Neuronal stem cell (in vitro differentiated cells): ENCODE measurements around the gene SMAP1.

Source experiments
- DNase-seq: peaks from one replicate; pipeline ENCODE4 v3.0.0-alpha.2; 2013; ENCODE audit warnings: low spot score
- H2AFZ ChIP-seq: one replicate; pipeline ENCODE4 v1.6.1; 2013; ENCODE audit warnings: mild to moderate bottlenecking, low read length, inconsistent platforms
- H2AK5ac ChIP-seq: 2 replicates; pipeline ENCODE4 v1.6.1; 2013; ENCODE audit warnings: low read depth, mild to moderate bottlenecking, inconsistent platforms, low read length, moderate library complexity, mixed read lengths
- H2BK120ac ChIP-seq: 2 replicates; pipeline ENCODE4 v1.6.1; 2013; ENCODE audit warnings: low read depth, mild to moderate bottlenecking, inconsistent platforms, low read length, moderate library complexity, mixed read lengths
- H2BK12ac ChIP-seq: one replicate; pipeline ENCODE4 v1.6.1; 2013; ENCODE audit warnings: low read length, inconsistent platforms
- H2BK15ac ChIP-seq: 2 replicates; pipeline ENCODE4 v1.6.1; 2013; ENCODE audit warnings: mild to moderate bottlenecking, low read length, inconsistent platforms, mixed read lengths
- H2BK5ac ChIP-seq: one replicate; pipeline ENCODE4 v1.6.1; 2013; ENCODE audit warnings: inconsistent platforms, mild to moderate bottlenecking, low read length, moderate library complexity
- H3K14ac ChIP-seq: one replicate; pipeline ENCODE4 v1.6.1; 2013; ENCODE audit warnings: low read length, inconsistent platforms
- H3K18ac ChIP-seq: 2 replicates; pipeline ENCODE4 v1.6.1; 2013; ENCODE audit warnings: low read length, inconsistent platforms
- H3K23ac ChIP-seq: 2 replicates; pipeline ENCODE4 v1.6.1; 2013; ENCODE audit warnings: low read depth, mild to moderate bottlenecking, mixed read lengths, low read length, inconsistent platforms; ENCODE audit not compliant: poor library complexity
- H3K27ac ChIP-seq: replicated peaks from 3 replicates; pipeline ENCODE4 v1.5.1; 2013; ENCODE audit warnings: low read length, inconsistent platforms
- H3K27me3 ChIP-seq, 3 experiments: 2 replicates each; pipeline ENCODE4 v1.6.1; 2013; ENCODE audit warnings: low read length in 3 of 3, mild to moderate bottlenecking in 2 of 3, inconsistent platforms in 1 of 3, low read depth in 1 of 3, mixed read lengths in 1 of 3, moderate library complexity in 1 of 3; ENCODE audit not compliant: control insufficient read depth in 3 of 3, insufficient read depth in 3 of 3
- H3K36me3 ChIP-seq, 2 donors: replicated peaks in 1 of 2; 2 replicates each; pipeline ENCODE4 v1.6.1; 2013; ENCODE audit warnings: low read length in 2 of 2; ENCODE audit not compliant: control insufficient read depth in 2 of 2, insufficient read depth in 2 of 2
- H3K4ac ChIP-seq: 2 replicates; pipeline ENCODE4 v1.6.1; 2013; ENCODE audit warnings: inconsistent platforms, mild to moderate bottlenecking, low read length, moderate library complexity
- H3K4me1 ChIP-seq, 2 donors: 1 replicate in 1 of 2; 2 replicates in 1 of 2; pipeline ENCODE4 v1.6.1; 2013; ENCODE audit warnings: low read length in 2 of 2, low read depth in 1 of 2; ENCODE audit not compliant: control insufficient read depth in 2 of 2, insufficient read depth in 1 of 2
- H3K4me2 ChIP-seq: one replicate; pipeline ENCODE4 v1.6.1; 2013; ENCODE audit warnings: mild to moderate bottlenecking, low read length, inconsistent platforms; ENCODE audit not compliant: insufficient read depth, poor library complexity, severe bottlenecking
- H3K4me3 ChIP-seq, 2 donors: 2 replicates each; pipeline ENCODE4 v1.5.1; 2013; ENCODE audit warnings: low read length in 2 of 2, mild to moderate bottlenecking in 2 of 2, inconsistent platforms in 1 of 2, moderate library complexity in 1 of 2
- H3K79me1 ChIP-seq: one replicate; pipeline ENCODE4 v1.6.1; 2013; ENCODE audit warnings: low read depth, mild to moderate bottlenecking, inconsistent platforms, low read length, moderate library complexity
- H3K9ac ChIP-seq: one replicate; pipeline ENCODE4 v1.6.1; 2013; ENCODE audit warnings: mild to moderate bottlenecking, low read depth, low read length, inconsistent platforms; ENCODE audit not compliant: poor library complexity
- H3K9me3 ChIP-seq, 2 donors: replicated peaks in 1 of 2; 2 replicates each; pipeline versions ENCODE3 to v1.6.1; 2013; ENCODE audit warnings: low read length in 2 of 2, mild to moderate bottlenecking in 2 of 2, inconsistent platforms in 1 of 2, low read depth in 1 of 2, mixed read lengths in 1 of 2, moderate library complexity in 1 of 2; ENCODE audit not compliant: control insufficient read depth in 2 of 2, insufficient read depth in 1 of 2
- H4K8ac ChIP-seq: one replicate; pipeline ENCODE4 v1.6.1; 2013; ENCODE audit warnings: low read depth, mild to moderate bottlenecking, inconsistent platforms, low read length, moderate library complexity
- H4K91ac ChIP-seq: one replicate; pipeline ENCODE4 v1.6.1; 2013; ENCODE audit warnings: low read length, low read depth, mild to moderate bottlenecking, inconsistent platforms; ENCODE audit not compliant: poor library complexity
- WGBS, 2 donors: extraction: QIAGEN DNeasy Blood & Tissue Kit; methylation state at CpG; one replicate each; pipeline ENCODE4 v1.1.7; 2013; ENCODE audit warnings: missing lambda C conversion rate in 2 of 2, mixed read lengths in 1 of 2; ENCODE audit not compliant: insufficient read length in 2 of 2, insufficient replicate concordance in 1 of 2; ENCODE audit errors: extremely low coverage in 2 of 2; 5-methylcytosine and 5-hydroxymethylcytosine counted together

Gene SMAP1

GRCh38 chr6:70863343-70863742, 195.7 kb downstream of the SMAP1 start:
- Histone ChIP-seq H3K9ac (no peak overlapping the region), H3K18ac (no peak overlapping the region), H3K79me1 (no peaks in the 10 kb centered on the region), H2BK12ac (no peak overlapping the region), H3K23ac (no peak overlapping the region), H3K27me3 (no peaks in the 10 kb centered on the region), H2AK5ac (no peak overlapping the region), H2BK15ac (no peak overlapping the region), H2BK5ac (no peak overlapping the region), H2AFZ (no peak overlapping the region), H2BK120ac (no peak overlapping the region), H3K4ac (no peak overlapping the region), H3K27ac (no peak overlapping the region), H3K14ac (no peak overlapping the region), H3K36me3 (peaks cover 0 to 23% of the 10 kb centered on the region in 2 donors), H3K4me1 (peaks cover 7 to 14% of the 10 kb centered on the region in 2 donors), H4K8ac (no peak overlapping the region), H3K9me3 (peaks cover 0 to 5% of the 10 kb centered on the region in 2 donors), H4K91ac (no peak overlapping the region), H3K4me2 (no peak overlapping the region), H3K4me3 (no peak overlapping the region)
- no CpG with 5 or more reads among the region's 3 CpGs for WGBS, 2 donors
- DNase-seq: no peak

- no peak overlapping the region for H4K8ac ChIP-seq
- peaks cover 0 to 5% of the 10 kb centered on the region in 2 donors for H3K9me3 ChIP-seq
- peaks cover 7 to 14% of the 10 kb centered on the region in 2 donors for H3K4me1 ChIP-seq
- peaks cover 0 to 16% of the 10 kb centered on the region in 2 donors for H3K36me3 ChIP-seq
- H2AFZ ChIP-seq: no peak overlapping the region
- H3K27ac ChIP-seq: peak overlapping the region; percentile 62
- no peak overlapping the region for H2BK15ac ChIP-seq
- peak; percentile 23 for DNase-seq
- no peaks in the 10 kb centered on the region for H3K79me1 ChIP-seq
- H3K4me2 ChIP-seq: no peak overlapping the region
- no peak overlapping the region for H2BK5ac ChIP-seq
- H3K9ac ChIP-seq: no peak overlapping the region
- no peak overlapping the region for H3K23ac ChIP-seq
- H3K4me3 ChIP-seq: no peak overlapping the region
- H2BK12ac ChIP-seq: no peak overlapping the region
- no peak overlapping the region for H4K91ac ChIP-seq
- no peaks in the 10 kb centered on the region for H3K27me3 ChIP-seq
- H2BK120ac ChIP-seq: no peak overlapping the region
- no peak overlapping the region for H3K14ac ChIP-seq
- no peak overlapping the region for H3K18ac ChIP-seq
- WGBS, 2 donors: no CpG with 5 or more reads among the region's 3 CpGs
- no peak overlapping the region for H3K4ac ChIP-seq
- no peak overlapping the region for H2AK5ac ChIP-seq
These were observed 196.7 kb downstream of the SMAP1 start for GRCh38 chr6:70864401-70864800.

- H3K4me3 ChIP-seq: no peak overlapping the region
- no peak overlapping the region for H3K14ac ChIP-seq
- no peak overlapping the region for H2BK5ac ChIP-seq
- H3K9ac ChIP-seq: no peak overlapping the region
- no peak overlapping the region for H2AK5ac ChIP-seq
- H3K79me1 ChIP-seq: no peaks in the 10 kb centered on the region
- no peaks in the 10 kb centered on the region for H3K4me1 ChIP-seq
- no peak overlapping the region for H3K18ac ChIP-seq
- no peak overlapping the region for H2AFZ ChIP-seq
- H3K27ac ChIP-seq: no peak overlapping the region
- peaks cover 0 to 7% of the 10 kb centered on the region in 2 donors for H3K9me3 ChIP-seq
- H4K91ac ChIP-seq: no peak overlapping the region
- H2BK120ac ChIP-seq: no peak overlapping the region
- no peak overlapping the region for H2BK12ac ChIP-seq
- no peak overlapping the region for H3K23ac ChIP-seq
- H4K8ac ChIP-seq: no peak overlapping the region
- no peak for DNase-seq
- WGBS, 2 donors: no CpG with 5 or more reads among the region's 2 CpGs
- H3K4ac ChIP-seq: no peak overlapping the region
- H3K36me3 ChIP-seq: no peaks in the 10 kb centered on the region
- H2BK15ac ChIP-seq: no peak overlapping the region
- H3K27me3 ChIP-seq: no peaks in the 10 kb centered on the region
- no peak overlapping the region for H3K4me2 ChIP-seq
These were observed 204.8 kb downstream of the SMAP1 start for GRCh38 chr6:70872469-70872868.

GRCh38 chr6:70874181-70874913, 206.7 kb downstream of the SMAP1 start:
- H3K4me2 ChIP-seq: no peak overlapping the region
- H3K4me1 ChIP-seq: no peaks in the 10 kb centered on the region
- no peak overlapping the region for H2BK12ac ChIP-seq
- no peak overlapping the region for H2BK5ac ChIP-seq
- H3K36me3 ChIP-seq: no peaks in the 10 kb centered on the region
- no peaks in the 10 kb centered on the region for H3K27me3 ChIP-seq
- no peak overlapping the region for H2AFZ ChIP-seq
- no peak overlapping the region for H3K9ac ChIP-seq
- H3K14ac ChIP-seq: no peak overlapping the region
- H3K9me3 ChIP-seq: peaks cover 0 to 10% of the 10 kb centered on the region in 2 donors
- no peak overlapping the region for H3K4me3 ChIP-seq
- no peak overlapping the region for H4K91ac ChIP-seq
- H2BK15ac ChIP-seq: no peak overlapping the region
- no CpG with 5 or more reads among the region's 3 CpGs for WGBS, 2 donors
- no peak overlapping the region for H3K4ac ChIP-seq
- H3K23ac ChIP-seq: no peak overlapping the region
- no peak overlapping the region for H4K8ac ChIP-seq
- H2BK120ac ChIP-seq: no peak overlapping the region
- H3K27ac ChIP-seq: no peak overlapping the region
- no peak for DNase-seq
- H2AK5ac ChIP-seq: no peak overlapping the region
- H3K79me1 ChIP-seq: no peaks in the 10 kb centered on the region
- H3K18ac ChIP-seq: no peak overlapping the region
